ENCODE results near the gene GABBR1. TPM values are rescaled to one million over a fixed set of nuclear protein-coding genes. Genes with fewer than 3 reads are reported as not detected.

Gene GABBR1
- polyA plus RNA-seq, 1 donor (not counting 4 experiments of a cell fraction or from before 2014, with no cell fraction given) = 18.9 TPM

DNA sequence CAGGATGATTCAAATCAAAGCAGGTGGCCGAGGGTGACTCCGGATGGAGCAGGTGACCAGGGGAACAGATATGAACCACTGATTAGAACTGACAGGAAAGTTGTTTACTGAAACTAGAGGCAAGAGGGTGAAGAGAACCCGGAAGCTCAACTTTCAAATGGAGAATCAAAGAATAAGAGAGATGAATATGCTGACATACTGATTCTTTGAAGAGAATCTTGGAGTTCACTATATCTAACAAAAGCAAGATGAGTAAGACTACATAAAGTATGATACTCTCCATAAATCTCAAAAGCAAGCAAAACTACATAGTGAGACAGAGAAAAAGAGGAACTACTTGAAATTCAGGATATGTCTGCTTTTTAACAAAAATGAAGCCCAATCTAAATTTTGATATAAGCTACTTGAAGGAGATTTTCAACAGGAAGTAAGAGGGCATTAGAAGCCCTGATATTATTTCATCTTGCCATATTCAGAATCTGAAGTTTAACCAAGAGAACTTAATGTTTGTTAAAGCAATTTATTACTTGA, 69.5 kb downstream of the GABBR1 start:
- Histone ChIP-seq H3K4me1 (ENCODE audit: control insufficient read depth, extremely low read depth, insufficient read depth, low read length) (no peaks in the 10 kb centered on the region), H4K20me1 (ENCODE audit: control insufficient read depth, extremely low read depth, insufficient read depth, low read length) (no peaks in the 10 kb centered on the region), H3K27me3 (ENCODE audit: control insufficient read depth, extremely low read depth, insufficient read depth, low read length) (peaks cover 7% of the 10 kb centered on the region), H3K9me3 (ENCODE audit: control insufficient read depth, low read depth, low read length) (no peaks in the 10 kb centered on the region), H3K36me3 (ENCODE audit: control insufficient read depth in 2 of 2, extremely low read depth in 1 of 2, insufficient read depth in 2 of 2, low read length in 2 of 2) (no peaks in the 10 kb centered on the region), H3K9me1 (ENCODE audit: control insufficient read depth, extremely low read depth, insufficient read depth, low read length) (no peaks in the 10 kb centered on the region), H3K4me3 (ENCODE audit: control insufficient read depth in 2 of 3, extremely low read depth in 1 of 3, insufficient read depth in 2 of 3, low read depth in 1 of 3, low read length in 3 of 3) (no peak overlapping the region), H3K9ac (ENCODE audit: control insufficient read depth, extremely low read depth, insufficient read depth, low read length) (no peak overlapping the region), H3K27ac (ENCODE audit: control insufficient read depth, insufficient read depth, low read length) (no peak overlapping the region), H3K79me2 (ENCODE audit: control insufficient read depth, insufficient read depth, low read length) (no peaks in the 10 kb centered on the region), H2AFZ (ENCODE audit: control insufficient read depth, low read length) (no peak overlapping the region), H3K4me2 (ENCODE audit: control insufficient read depth, extremely low read depth, insufficient read depth, low read depth, low read length) (no peak overlapping the region)
- TF ChIP-seq, protein P1, sequence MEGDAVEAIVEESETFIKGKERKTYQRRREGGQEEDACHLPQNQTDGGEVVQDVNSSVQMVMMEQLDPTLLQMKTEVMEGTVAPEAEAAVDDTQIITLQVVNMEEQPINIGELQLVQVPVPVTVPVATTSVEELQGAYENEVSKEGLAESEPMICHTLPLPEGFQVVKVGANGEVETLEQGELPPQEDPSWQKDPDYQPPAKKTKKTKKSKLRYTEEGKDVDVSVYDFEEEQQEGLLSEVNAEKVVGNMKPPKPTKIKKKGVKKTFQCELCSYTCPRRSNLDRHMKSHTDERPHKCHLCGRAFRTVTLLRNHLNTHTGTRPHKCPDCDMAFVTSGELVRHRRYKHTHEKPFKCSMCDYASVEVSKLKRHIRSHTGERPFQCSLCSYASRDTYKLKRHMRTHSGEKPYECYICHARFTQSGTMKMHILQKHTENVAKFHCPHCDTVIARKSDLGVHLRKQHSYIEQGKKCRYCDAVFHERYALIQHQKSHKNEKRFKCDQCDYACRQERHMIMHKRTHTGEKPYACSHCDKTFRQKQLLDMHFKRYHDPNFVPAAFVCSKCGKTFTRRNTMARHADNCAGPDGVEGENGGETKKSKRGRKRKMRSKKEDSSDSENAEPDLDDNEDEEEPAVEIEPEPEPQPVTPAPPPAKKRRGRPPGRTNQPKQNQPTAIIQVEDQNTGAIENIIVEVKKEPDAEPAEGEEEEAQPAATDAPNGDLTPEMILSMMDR (optimal IDR thresholded peaks at IDR 0.05 in 1 of 3, IDR thresholded peaks at IDR 0.05 in 1 of 3, conservative IDR thresholded peaks at IDR 0.05 in 1 of 3; ENCODE audit: extremely low read depth in 1 of 3, insufficient read depth in 2 of 3, low read length in 3 of 3) = no peak
- TF ChIP-seq EZH2 (IDR thresholded peaks at IDR 0.05; ENCODE audit: low read length) = no peak
- FAIRE-seq = no peak
- dilution Hi-C loops (cut with MboI; ENCODE audit: extremely low pct_ligation_motif_present, low sequenced_read_pairs) = no loop called here
- no peak for DNase-seq (ENCODE audit: low read depth, low spot score)

- Histone ChIP-seq H2AFZ (ENCODE audit: control insufficient read depth, low read length) (no peak overlapping the region), H4K20me1 (ENCODE audit: control insufficient read depth, extremely low read depth, insufficient read depth, low read length) (no peaks in the 10 kb centered on the region), H3K9ac (ENCODE audit: control insufficient read depth, extremely low read depth, insufficient read depth, low read length) (no peak overlapping the region), H3K4me2 (ENCODE audit: control insufficient read depth, extremely low read depth, insufficient read depth, low read depth, low read length) (no peak overlapping the region), H3K27ac (ENCODE audit: control insufficient read depth, insufficient read depth, low read length) (no peak overlapping the region), H3K9me1 (ENCODE audit: control insufficient read depth, extremely low read depth, insufficient read depth, low read length) (no peaks in the 10 kb centered on the region), H3K4me1 (ENCODE audit: control insufficient read depth, extremely low read depth, insufficient read depth, low read length) (no peaks in the 10 kb centered on the region), H3K36me3 (ENCODE audit: control insufficient read depth in 2 of 2, extremely low read depth in 1 of 2, insufficient read depth in 2 of 2, low read length in 2 of 2) (no peaks in the 10 kb centered on the region), H3K4me3 (ENCODE audit: control insufficient read depth in 2 of 3, extremely low read depth in 1 of 3, insufficient read depth in 2 of 3, low read depth in 1 of 3, low read length in 3 of 3) (no peak overlapping the region), H3K9me3 (ENCODE audit: control insufficient read depth, low read depth, low read length) (no peaks in the 10 kb centered on the region), H3K79me2 (ENCODE audit: control insufficient read depth, insufficient read depth, low read length) (no peaks in the 10 kb centered on the region), H3K27me3 (ENCODE audit: control insufficient read depth, extremely low read depth, insufficient read depth, low read length) (peaks cover 7% of the 10 kb centered on the region)
- DNase-seq (ENCODE audit: low read depth, low spot score) (no peak), FAIRE-seq (no peak)
- TF ChIP-seq EZH2 (IDR thresholded peaks at IDR 0.05; ENCODE audit: low read length) = no peak
- TF ChIP-seq, protein P1 (optimal IDR thresholded peaks at IDR 0.05 in 1 of 3, IDR thresholded peaks at IDR 0.05 in 1 of 3, conservative IDR thresholded peaks at IDR 0.05 in 1 of 3; ENCODE audit: extremely low read depth in 1 of 3, insufficient read depth in 2 of 3, low read length in 3 of 3) = no peak
- dilution Hi-C loops (cut with MboI; ENCODE audit: extremely low pct_ligation_motif_present, low sequenced_read_pairs) = no loop called here
Measured at GRCh38 chr6:29561606-29562181, 71.3 kb downstream of the GABBR1 start.

Data from keratinocyte (primary cell).